ENCODE results near the gene GPC6. TPM values are rescaled to one million over a fixed set of nuclear protein-coding genes. Genes with fewer than 3 reads are reported as not detected.

The GPC6 gene
- total RNA-seq, 1 donor from 2014 or later = 42.9 TPM

DNA sequence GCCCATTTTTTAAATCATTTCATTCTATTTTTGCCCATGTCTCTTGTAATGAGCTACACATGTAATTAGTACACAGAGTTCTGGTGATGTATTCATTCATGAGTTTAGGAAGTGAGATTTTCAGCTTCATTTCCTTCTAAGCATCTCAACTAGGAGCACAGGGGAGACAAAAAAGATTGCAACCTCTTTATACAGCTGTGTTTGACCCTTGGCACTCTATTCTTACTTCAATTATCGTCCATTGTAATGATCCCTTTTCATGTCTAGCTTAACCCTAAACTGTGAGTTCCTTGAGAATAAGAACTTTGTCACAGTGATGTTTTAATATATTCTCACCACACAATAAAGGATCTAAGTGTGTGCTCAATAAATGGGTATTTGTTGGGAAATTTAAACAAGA is 67.1 kb downstream of the GPC6 start:
- H3K27me3 Mint-ChIP-seq (ENCODE audit: insufficient read depth, low read depth) = no peaks in the 10 kb centered on the region
- Histone ChIP-seq H3K9me3 (ENCODE audit: low read depth) (no peaks in the 10 kb centered on the region), H3K36me3 (no peaks in the 10 kb centered on the region), H3F3A (ENCODE audit: low read depth) (peaks cover 17% of the 10 kb centered on the region), H3K27me3 (no peaks in the 10 kb centered on the region), H2AFZ (replicated peaks) (no peak overlapping the region), H4K20me1 (ENCODE audit: low read depth) (no peaks in the 10 kb centered on the region), H3K9ac (no peak overlapping the region), H3K4me1 (peaks cover 33% of the 10 kb centered on the region), H3K4me2 (peak overlapping the region; percentile 70), H3K27ac (peak overlapping the region; percentile 77), H3K79me2 (ENCODE audit: low read depth) (peaks cover 19% of the 10 kb centered on the region), H3K4me3 (peak overlapping the region; percentile 18)
- peaks cover 35% of the 10 kb centered on the region for H3K4me1 Mint-ChIP-seq
- H3K27ac Mint-ChIP-seq = no peak overlapping the region
- H3K9me3 Mint-ChIP-seq = no peaks in the 10 kb centered on the region
- peaks cover 2% of the 10 kb centered on the region for H3K36me3 Mint-ChIP-seq
- H3K4me3 Mint-ChIP-seq = no peak overlapping the region
- TF ChIP-seq EZH2phosphoT487 (IDR thresholded peaks at IDR 0.05) (no peak), EZH2 (IDR thresholded peaks at IDR 0.05) (no peak), CTCF (IDR thresholded peaks at IDR 0.05) (no peak)
- DNase-seq (ENCODE audit: low spot score) = peak; percentile 73

GRCh38 chr13:93296584-93296983 is 70.0 kb downstream of the GPC6 start:
- no peak overlapping the region for H2AFZ ChIP-seq (replicated peaks)
- H3K27me3 Mint-ChIP-seq (ENCODE audit: insufficient read depth, low read depth) = no peaks in the 10 kb centered on the region
- no peak overlapping the region for H3K4me3 Mint-ChIP-seq
- no peaks in the 10 kb centered on the region for H3K36me3 ChIP-seq
- H3K4me1 ChIP-seq = peaks cover 33% of the 10 kb centered on the region
- H3K27me3 ChIP-seq = no peaks in the 10 kb centered on the region
- H3K4me1 Mint-ChIP-seq = peaks cover 19% of the 10 kb centered on the region
- H3K9ac ChIP-seq = no peak overlapping the region
- no peak for DNase-seq (ENCODE audit: low spot score)
- H3K79me2 ChIP-seq (ENCODE audit: low read depth) = peaks cover 23% of the 10 kb centered on the region
- H3K27ac ChIP-seq = no peak overlapping the region
- peaks cover 17% of the 10 kb centered on the region for H3F3A ChIP-seq (ENCODE audit: low read depth)
- H3K4me2 ChIP-seq = no peak overlapping the region
- no peaks in the 10 kb centered on the region for H3K9me3 Mint-ChIP-seq
- H3K9me3 ChIP-seq (ENCODE audit: low read depth) = no peaks in the 10 kb centered on the region
- no peak overlapping the region for H3K4me3 ChIP-seq
- H3K27ac Mint-ChIP-seq = no peak overlapping the region
- TF ChIP-seq EZH2phosphoT487 (IDR thresholded peaks at IDR 0.05) (no peak), EZH2 (IDR thresholded peaks at IDR 0.05) (no peak), CTCF (IDR thresholded peaks at IDR 0.05) (no peak)
- peaks cover 7% of the 10 kb centered on the region for H3K36me3 Mint-ChIP-seq
- no peaks in the 10 kb centered on the region for H4K20me1 ChIP-seq (ENCODE audit: low read depth)

GRCh38 chr13:93298713-93299112 is 72.1 kb downstream of the GPC6 start:
- Histone ChIP-seq H3K4me3 (no peak overlapping the region), H3K4me2 (no peak overlapping the region), H3K9me3 (ENCODE audit: low read depth) (no peaks in the 10 kb centered on the region), H4K20me1 (ENCODE audit: low read depth) (no peaks in the 10 kb centered on the region), H3K4me1 (peaks cover 13% of the 10 kb centered on the region), H3K9ac (no peak overlapping the region), H3F3A (ENCODE audit: low read depth) (peaks cover 11% of the 10 kb centered on the region), H3K36me3 (no peaks in the 10 kb centered on the region), H3K27me3 (no peaks in the 10 kb centered on the region), H3K27ac (no peak overlapping the region), H3K79me2 (ENCODE audit: low read depth) (peaks cover 15% of the 10 kb centered on the region), H2AFZ (replicated peaks) (no peak overlapping the region)
- DNase-seq (ENCODE audit: low spot score) = no peak
- peaks cover 9% of the 10 kb centered on the region for H3K4me1 Mint-ChIP-seq
- H3K36me3 Mint-ChIP-seq = peaks cover 11% of the 10 kb centered on the region
- TF ChIP-seq CTCF (IDR thresholded peaks at IDR 0.05) (no peak), EZH2 (IDR thresholded peaks at IDR 0.05) (no peak), EZH2phosphoT487 (IDR thresholded peaks at IDR 0.05) (no peak)
- H3K27me3 Mint-ChIP-seq (ENCODE audit: insufficient read depth, low read depth) = no peaks in the 10 kb centered on the region
- no peak overlapping the region for H3K27ac Mint-ChIP-seq
- no peak overlapping the region for H3K4me3 Mint-ChIP-seq
- H3K9me3 Mint-ChIP-seq = no peaks in the 10 kb centered on the region

Measured in neural progenitor cell (in vitro differentiated cells).